Measurements from ENCODE around the gene SYNGR1.
"Not testable (repeated sequence)": the region's sequence is repeated elsewhere in the genome, so short reads cannot be mapped to it uniquely, and the experiment has no call there.

SYNGR1 gene

GRCh38 chr22:39405346-39406085 is 55.7 kb downstream of the SYNGR1 start:
- DNase-seq (ENCODE audit: low read depth in 3 of 3, low spot score in 1 of 3): peak in 1 of 3 donors; percentile 11

- no peak for DNase-seq (ENCODE audit: low read depth in 3 of 3, low spot score in 1 of 3)
Measured at GRCh38 chr22:39408173-39408572, 58.4 kb downstream of the SYNGR1 start.

GRCh38 chr22:39408807-39409206 is 59.0 kb downstream of the SYNGR1 start:
- DNase-seq (ENCODE audit: low read depth in 3 of 3, low spot score in 1 of 3): no peak

DNA sequence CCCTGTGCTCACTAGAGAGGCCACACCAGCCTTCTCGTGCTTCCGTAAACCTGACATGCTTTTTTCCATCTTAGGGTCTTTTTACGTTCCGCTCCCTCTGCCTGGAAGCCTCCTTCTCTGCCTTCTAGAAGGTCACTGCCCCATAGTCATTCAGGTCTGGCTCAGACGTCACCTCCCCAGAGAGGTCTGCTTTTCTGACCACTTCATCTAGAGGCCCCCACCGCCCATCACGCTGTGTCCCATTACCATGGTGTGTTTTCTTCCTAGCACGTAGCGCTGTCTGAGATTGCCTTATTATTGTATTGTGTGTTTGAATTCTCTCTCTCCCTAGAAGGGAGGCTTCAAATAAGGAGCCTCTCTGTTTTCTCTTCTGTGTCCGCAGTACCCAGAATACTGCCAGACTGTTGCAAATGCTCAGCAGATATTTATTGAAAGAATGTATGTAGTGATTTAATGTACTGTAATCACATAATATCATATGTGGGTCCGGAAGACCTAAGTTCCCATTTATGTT is 59.8 kb downstream of the SYNGR1 start:
- DNase-seq (ENCODE audit: low read depth in 3 of 3, low spot score in 1 of 3): no peak

- DNase-seq (ENCODE audit: low read depth in 3 of 3, low spot score in 1 of 3): no peak
Measured at GRCh38 chr22:39410264-39410663, 60.5 kb downstream of the SYNGR1 start.

- DNase-seq (ENCODE audit: low read depth in 3 of 3, low spot score in 1 of 3): not testable (repeated sequence)
Measured at GRCh38 chr22:39411828-39412365, 62.1 kb downstream of the SYNGR1 start.

DNA sequence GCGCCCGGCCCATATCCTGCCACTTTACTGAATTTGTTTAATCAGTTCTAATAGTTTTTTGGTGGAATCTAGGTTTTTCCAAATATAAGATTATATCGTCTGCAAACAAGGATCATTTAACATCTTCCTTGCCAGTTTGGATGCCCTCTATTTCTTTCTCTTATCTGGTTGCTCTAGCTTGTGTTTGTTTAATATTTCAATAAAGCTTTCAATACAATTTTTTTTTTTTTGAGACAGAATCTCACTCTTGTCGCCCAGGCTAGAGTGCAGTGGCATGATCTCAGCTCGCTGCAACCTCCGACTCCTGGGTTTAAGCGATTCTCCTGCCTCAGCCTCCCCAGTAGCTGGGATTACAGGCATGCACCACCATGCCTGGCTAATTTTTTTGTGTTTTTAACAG is 63.4 kb downstream of the SYNGR1 start:
- not testable (repeated sequence) for DNase-seq (ENCODE audit: low read depth in 3 of 3, low spot score in 1 of 3)

DNA sequence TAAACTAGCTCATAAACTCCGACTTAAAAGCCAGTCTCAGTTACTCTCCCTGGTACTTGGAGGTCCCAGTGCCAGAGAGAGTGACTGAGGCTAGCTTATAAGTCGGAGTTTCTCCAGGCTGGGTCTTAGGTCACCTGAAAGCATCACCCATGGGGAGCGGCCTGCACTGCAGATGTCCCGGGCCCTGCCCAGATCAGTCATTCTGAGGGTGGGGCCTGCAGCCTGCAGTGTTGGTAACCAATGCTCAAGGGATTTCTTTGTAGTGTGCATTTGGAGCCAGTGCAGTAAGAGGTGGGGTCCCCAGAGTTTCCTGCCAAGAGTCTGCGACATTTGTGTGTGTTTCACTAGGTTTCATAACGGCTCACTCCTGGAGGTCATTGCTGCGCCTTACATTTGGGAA is 64.6 kb downstream of the SYNGR1 start:
- no peak for DNase-seq (ENCODE audit: low read depth in 3 of 3, low spot score in 1 of 3)

GRCh38 chr22:39414886-39415285 is 65.1 kb downstream of the SYNGR1 start:
- DNase-seq (ENCODE audit: low read depth in 3 of 3, low spot score in 1 of 3): no peak

DNA sequence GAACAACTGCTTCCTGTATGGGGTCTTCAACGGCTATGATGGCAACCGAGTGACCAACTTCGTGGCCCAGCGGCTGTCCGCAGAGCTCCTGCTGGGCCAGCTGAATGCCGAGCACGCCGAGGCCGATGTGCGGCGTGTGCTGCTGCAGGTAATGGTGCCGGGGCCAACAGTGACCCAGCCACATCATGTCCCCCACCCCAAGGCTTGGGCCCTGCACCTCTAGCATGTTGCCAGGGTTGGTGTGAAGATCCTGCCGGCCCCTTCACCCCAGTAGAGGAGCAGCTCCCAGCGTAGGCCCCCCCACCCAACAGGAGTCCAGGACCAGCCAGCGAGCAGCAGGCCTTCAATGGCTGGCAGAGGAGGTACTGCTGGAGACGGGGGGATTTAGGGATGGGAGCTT is 65.7 kb downstream of the SYNGR1 start:
- no peak for DNase-seq (ENCODE audit: low read depth in 3 of 3, low spot score in 1 of 3)

- DNase-seq (ENCODE audit: low read depth in 3 of 3, low spot score in 1 of 3): no peak
Measured at GRCh38 chr22:39416319-39416718, 66.5 kb downstream of the SYNGR1 start.

GRCh38 chr22:39417641-39418040 is 67.8 kb downstream of the SYNGR1 start:
- no peak for DNase-seq (ENCODE audit: low read depth in 3 of 3, low spot score in 1 of 3)

DNA sequence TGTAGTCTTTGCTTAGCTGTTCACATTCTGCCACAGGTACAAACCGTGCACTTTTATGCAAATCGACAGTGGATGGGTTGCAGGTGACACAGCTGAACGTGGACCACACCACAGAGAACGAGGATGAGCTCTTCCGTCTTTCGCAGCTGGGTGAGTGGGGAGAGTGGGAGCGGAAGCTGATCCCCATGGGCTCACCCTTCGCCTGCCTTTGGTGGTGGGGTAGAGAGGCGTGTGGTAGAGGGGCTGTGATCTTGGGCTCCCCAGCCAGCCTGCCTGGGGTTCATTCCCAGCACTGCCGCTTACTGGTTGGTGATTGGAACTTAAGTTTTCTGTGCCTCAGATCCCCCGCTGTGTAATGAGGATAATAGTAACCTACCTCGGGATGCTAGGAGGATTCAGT is 68.9 kb downstream of the SYNGR1 start:
- DNase-seq (ENCODE audit: low read depth in 3 of 3, low spot score in 1 of 3): no peak

DNA sequence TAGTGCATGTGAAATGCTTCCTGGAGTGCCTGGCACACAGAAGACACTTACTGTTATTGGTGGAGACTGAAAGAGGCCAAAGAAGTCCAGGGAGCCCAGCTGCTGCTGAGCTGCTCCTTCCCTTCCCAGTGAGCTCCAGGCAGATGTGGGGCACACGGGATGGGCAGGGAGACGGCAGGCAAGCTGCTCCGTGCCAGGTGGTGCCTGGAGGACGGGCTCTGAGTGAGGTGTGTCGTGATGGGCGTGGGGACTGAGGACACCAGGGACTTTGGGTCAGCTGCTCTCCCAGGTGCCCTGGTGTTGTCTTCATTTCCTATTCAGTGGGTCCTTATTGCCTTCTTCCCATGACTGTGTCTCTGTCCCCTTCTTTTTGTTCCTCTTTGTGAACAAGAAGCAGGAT is 69.3 kb downstream of the SYNGR1 start:
- DNase-seq (ENCODE audit: low read depth in 3 of 3, low spot score in 1 of 3): no peak

DNA sequence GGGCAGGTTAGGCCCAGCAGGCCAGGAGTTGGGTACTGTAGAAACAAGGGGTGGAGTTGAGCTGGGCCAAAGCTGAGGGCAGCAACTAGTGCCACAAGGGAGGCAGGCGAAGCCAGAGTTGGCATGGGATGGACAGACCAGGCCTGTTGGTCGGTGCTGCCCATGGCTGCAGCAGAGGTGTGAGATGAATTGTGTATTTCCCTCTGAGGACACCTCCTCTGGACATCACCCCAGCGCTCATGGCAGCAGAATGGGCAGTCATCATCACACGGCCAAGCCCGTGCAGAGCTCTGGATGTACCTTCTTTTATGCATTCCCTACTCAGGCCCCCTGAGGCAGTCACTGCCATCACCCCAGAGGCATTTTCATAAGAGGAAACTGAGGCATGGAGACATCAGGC is 70.1 kb downstream of the SYNGR1 start:
- DNase-seq (ENCODE audit: low read depth in 3 of 3, low spot score in 1 of 3): no peak

DNA sequence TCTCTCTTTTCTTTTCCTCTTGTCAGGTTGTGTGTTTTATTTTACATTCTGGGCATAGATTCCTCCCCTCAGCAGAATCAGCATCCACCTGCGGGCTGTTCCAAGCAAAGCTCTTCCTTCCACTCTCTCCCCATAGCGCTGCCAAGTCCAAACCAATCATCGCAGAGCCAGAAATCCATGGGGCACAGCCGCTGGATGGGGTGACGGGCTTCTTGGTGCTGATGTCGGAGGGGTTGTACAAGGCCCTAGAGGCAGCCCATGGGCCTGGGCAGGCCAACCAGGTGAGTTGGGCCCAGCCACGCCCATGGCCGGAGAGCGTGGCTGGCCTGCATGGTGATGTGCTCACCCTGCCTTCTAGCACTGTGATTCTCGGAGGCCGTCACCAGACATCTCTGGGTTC is 71.9 kb downstream of the SYNGR1 start:
- no peak for DNase-seq (ENCODE audit: low read depth in 3 of 3, low spot score in 1 of 3)

DNA sequence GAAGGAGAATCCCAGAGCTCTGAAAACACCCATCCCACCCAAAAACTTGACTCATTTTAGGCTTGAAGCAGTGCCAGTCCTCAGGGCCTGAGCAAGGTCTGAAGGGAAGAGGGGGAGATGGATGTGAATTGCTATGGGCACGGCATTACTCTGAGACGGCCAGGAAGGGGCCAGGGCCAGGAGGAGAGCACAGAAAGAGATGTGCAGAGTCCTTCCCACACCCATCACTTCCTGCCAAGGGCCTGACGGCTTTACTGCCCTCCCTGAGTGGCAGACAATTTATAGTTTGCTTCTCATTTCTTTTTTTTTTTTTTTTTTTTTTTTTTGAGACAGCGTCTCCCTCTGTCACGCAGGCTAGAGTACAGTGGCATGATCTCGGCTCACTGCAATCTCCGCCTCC is 72.3 kb downstream of the SYNGR1 start:
- DNase-seq (ENCODE audit: low read depth in 3 of 3, low spot score in 1 of 3): no peak

GRCh38 chr22:39422721-39423120 is 72.9 kb downstream of the SYNGR1 start:
- no peak for DNase-seq (ENCODE audit: low read depth in 3 of 3, low spot score in 1 of 3)

DNA sequence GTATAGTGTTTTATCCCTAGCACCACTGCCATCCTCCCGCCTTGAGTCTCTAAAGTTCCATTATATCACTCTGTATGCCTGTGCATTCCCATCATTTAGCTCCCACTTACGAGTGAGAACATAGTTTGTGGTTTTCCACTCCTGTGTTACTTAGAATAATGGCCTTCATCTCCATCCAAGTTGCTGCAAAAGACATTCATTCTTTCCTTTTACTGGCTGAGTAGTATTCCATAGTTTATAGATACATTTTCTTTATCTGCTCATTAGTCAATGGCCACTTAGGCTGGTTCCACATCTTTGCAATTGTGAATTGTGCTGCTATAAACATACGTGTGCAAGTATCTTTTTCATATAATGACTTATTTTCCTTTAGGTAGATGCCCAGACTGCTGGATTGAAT is 74.2 kb downstream of the SYNGR1 start:
- no peak for DNase-seq (ENCODE audit: low read depth in 3 of 3, low spot score in 1 of 3)

DNA sequence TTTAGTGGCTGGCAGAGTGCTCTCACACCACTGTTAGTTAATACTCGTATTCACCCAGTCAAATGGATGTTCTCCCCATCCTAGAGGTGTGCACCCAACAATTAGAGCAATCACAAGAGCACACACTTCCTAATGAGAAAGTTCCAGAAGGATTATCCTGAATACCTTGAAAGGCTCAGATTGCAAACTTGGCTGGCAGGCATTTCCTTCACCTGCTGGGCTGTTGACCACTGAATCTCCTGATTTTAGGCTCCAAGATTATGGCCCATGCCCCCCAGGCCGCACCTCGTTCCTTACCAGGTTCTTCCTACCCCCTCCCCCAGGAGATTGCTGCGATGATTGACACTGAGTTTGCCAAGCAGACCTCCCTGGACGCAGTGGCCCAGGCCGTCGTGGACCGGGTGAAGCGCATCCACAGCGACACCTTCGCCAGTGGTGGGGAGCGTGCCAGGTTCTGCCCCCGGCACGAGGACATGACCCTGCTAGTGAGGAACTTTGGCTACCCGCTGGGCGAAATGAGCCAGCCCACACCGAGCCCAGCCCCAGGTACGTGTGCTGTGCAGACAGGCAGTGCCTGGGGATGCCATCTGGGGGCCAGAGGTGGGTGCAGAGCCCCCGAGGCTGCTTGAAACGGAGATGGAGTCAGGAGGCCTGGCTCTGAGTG is 76.7 kb downstream of the SYNGR1 start:
- no peak for DNase-seq (ENCODE audit: low read depth in 3 of 3, low spot score in 1 of 3)

DNA sequence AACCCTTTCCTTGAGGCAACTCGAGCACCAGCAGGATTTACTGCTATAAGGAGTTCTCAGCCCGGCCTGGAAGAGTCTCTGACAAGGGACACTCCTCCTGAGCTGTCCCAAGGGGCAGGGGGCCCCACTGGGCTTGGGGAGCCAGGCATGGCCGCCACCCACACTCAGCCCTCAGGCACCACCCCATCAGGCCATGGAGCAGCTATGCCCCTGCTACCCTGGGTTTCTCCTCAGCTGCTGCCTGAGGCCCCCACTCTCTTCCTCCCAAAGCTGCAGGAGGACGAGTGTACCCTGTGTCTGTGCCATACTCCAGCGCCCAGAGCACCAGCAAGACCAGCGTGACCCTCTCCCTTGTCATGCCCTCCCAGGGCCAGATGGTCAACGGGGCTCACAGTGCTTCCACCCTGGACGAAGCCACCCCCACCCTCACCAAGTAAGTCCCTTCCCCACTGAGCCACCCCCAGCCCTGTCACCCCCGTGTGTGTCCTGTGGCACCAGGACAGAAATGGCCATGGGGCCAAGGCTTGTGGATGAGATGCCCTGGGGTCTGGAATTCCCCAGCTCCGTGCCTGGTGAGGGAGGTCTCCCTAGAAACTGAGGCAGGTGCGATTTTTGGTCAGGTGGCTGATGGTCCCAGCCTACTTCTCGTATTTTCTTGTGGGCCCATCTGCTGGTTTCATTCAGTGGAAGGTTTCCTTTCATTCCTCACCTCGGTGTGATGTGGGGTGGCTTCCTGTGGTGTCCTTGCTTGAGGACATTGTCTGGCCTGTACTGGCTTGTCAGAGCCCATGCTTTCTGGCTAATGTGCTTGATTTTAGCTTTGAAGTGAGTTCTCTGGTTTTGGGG is 78.2 kb downstream of the SYNGR1 start:
- DNase-seq (ENCODE audit: low read depth in 3 of 3, low spot score in 1 of 3): no peak
